ENCODE measurements around the gene DDX23. TPM values are rescaled to one million over a fixed set of nuclear protein-coding genes. Genes with fewer than 3 reads are reported as not detected.
A peak's percentile ranks its signal among the peaks of the same experiment; 100 is the strongest.

The DDX23 gene
- total RNA-seq, 4 donors from 2014 or later, result 68.0 to 143 (median 104) TPM

DNA sequence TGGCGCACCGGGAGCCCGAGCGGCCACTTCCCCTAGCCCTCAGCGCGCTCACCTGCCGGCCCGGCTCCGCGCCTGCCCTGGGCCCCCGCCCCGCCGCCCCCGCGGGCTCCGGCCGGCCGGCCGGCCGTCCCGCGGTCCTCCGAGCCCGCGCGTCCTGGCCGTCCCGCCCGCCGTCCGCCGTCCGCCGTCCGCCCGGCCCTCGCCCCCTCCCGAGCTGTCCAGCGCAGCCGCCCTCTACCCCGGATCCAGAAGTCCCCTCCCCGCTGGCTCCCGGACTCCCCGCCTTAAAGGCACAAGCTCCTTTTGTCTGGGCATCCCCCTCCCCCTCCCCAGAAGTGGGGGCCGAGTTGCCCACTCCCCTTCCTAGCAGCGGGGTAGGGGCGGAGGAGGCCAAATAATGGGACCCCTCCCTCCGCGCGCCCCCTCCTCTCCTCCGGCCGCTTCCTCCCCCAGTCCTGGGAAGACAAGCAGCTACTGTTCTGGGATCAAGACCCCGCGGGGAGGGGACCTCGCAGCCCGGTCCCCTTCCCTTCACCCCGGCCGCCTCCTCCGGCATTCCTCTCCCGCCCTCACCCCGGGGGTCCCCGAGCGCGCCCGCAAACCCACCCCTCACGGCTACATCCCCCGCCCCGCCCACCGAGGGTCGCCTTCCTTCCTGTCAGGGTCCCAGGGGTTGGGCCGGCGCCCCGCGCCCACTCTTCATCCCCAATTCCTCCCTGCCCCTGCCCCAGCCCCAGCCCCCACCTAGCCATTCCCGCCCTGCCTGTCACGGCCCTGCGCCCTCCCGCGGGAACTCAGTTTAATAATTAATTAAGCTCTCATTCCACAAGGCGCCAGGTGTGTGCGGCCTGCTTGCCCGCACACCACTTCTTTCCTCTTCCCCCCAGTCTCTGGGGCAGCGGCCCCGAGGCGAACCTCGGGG lies 62.8 kb downstream of the DDX23 start, which contains the start of gene ADCY6:
Gene ADCY6, minus strand, starts transcription at position 236 of the 922 bp plus-strand sequence. CDS start 5,655 bp downstream, outside the sequence.
- Histone ChIP-seq H3K27ac (peak within 1 kb of the TSS; percentile 61 to 97 (median 92)), H3K4me3 (peak within 1 kb of the TSS; percentile 51 to 96 (median 81)), H3K36me3 (no peaks in the 10 kb centered on the region), H3K27me3 (no peaks in the 10 kb centered on the region), H3K9me3 (no peaks in the 10 kb centered on the region), H3K4me1 (peaks cover 0 to 26% (median 6%) of the 10 kb centered on the region in 4 donors)
- TF ChIP-seq CTCF (IDR thresholded peaks at IDR 0.05), result no peak
- peak; percentile 26 to 36 for TF ChIP-seq POLR2A (IDR thresholded peaks at IDR 0.05)
- DNase-seq, result peak in 2 of 3 donors; percentile 87 to 91

- Histone ChIP-seq H3K27me3 (no peaks in the 10 kb centered on the region), H3K4me3 (peak overlapping the region; percentile 51 to 96 (median 81)), H3K27ac (peak overlapping the region; percentile 61 to 97 (median 92)), H3K9me3 (no peaks in the 10 kb centered on the region), H3K4me1 (peaks cover 0 to 26% (median 6%) of the 10 kb centered on the region in 4 donors), H3K36me3 (no peaks in the 10 kb centered on the region)
- DNase-seq, result no peak
- TF ChIP-seq POLR2A (IDR thresholded peaks at IDR 0.05) (no peak), CTCF (IDR thresholded peaks at IDR 0.05) (no peak)
Measured at GRCh38 chr12:48788524-48788853, 63.5 kb downstream of the DDX23 start.

DNA sequence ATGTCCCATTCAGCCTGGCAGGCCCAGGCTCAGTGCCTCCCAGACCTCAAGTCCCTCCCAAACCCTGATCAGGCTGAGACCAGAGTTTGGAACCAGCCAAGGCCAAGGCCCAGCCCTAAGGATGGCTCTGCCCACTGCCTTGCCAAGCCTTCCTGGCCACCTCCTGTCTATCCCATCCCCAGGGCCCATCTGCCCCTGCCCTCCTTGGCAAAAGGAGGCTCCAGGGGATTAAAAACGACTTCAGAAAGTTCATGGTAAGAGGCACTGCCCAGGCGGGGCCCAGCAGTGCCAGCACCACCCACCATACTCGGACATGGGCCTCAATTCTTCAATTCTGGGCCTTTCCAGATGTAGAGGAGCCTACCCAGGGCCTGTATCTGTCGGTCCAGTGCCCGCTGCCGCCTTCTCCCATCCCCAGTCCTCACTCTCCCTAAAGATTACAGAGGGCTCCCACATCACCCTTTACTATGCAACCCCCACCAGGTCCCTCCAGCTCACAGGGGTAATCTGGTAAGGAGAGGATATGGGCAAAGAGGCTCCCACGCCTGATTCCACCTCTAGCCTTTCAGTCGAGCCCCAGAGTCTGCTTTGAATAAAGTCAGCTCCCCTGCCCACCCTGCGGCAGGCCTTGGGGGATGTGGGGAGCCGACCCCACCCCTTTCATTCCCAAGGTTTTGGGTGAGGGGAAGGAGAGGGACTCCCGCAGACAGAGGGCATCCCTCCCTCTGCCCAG lies 64.0 kb downstream of the DDX23 start:
- Histone ChIP-seq H3K27me3 (no peaks in the 10 kb centered on the region), H3K4me3 (peak overlapping the region; percentile 51 to 96 (median 81)), H3K36me3 (peaks cover 0 to 5% (median 0%) of the 10 kb centered on the region in 3 donors), H3K27ac (peak overlapping the region; percentile 1 to 97 (median 92)), H3K9me3 (no peaks in the 10 kb centered on the region), H3K4me1 (peaks cover 0 to 30% (median 6%) of the 10 kb centered on the region in 4 donors)
- TF ChIP-seq POLR2A (IDR thresholded peaks at IDR 0.05), result no peak
- no peak for TF ChIP-seq CTCF (IDR thresholded peaks at IDR 0.05)
- DNase-seq, result peak in 1 of 3 donors; percentile 54

DNA sequence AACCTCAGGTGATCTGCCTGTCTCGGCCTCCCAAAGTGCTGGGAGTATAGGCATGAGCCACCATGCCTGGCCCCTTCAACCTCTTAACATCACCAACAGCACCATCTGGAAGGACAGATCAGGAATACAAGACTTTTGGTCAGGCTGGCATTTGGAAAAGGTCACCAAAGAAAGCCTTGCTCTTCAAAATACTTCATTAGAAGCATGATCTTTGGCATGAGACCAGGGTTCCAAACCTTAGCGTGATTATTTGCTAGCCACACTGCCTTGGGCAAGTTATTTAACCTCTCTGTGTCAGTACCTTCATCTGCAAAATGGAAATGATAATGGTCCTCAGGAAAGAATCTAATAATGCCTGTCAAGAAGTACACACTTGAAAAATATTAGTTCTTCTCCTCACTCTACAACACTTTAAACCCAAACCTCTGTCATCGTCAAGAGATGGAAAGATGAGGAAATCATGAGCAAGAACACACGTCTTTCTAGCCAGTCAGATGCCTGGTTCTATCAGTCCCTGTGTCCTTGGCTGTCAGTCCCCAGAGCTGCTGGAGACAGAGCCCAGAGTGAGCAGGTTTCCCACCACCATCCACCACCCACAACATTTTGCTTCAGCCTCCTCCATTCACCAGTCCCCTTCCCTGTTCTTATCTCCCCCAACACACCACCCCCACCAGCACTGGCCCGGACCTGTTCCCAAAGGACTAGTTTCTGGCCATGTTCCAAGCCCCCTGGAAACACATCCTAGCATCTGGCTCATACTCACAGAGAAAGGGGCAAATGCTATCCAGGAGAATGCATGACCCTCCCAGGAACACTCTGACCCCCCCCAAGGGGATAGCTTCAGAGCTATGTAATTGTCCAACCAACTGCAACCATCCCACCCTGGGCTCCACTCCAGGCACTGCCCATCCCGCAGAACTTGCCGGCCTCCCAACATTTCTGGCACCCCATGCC lies 65.1 kb downstream of the DDX23 start:
- no peak for DNase-seq
- Histone ChIP-seq H3K9me3 (no peaks in the 10 kb centered on the region), H3K27me3 (no peaks in the 10 kb centered on the region), H3K36me3 (peaks cover 0 to 13% (median 0%) of the 10 kb centered on the region in 3 donors), H3K4me3 (peak overlapping the region in 2 of 4 donors; percentile 91 to 96), H3K27ac (peak overlapping the region in 2 of 4 donors; percentile 91 to 97), H3K4me1 (peaks cover 0 to 41% (median 6%) of the 10 kb centered on the region in 4 donors)
- TF ChIP-seq CTCF (IDR thresholded peaks at IDR 0.05), result no peak
- TF ChIP-seq POLR2A (IDR thresholded peaks at IDR 0.05), result no peak

DNA sequence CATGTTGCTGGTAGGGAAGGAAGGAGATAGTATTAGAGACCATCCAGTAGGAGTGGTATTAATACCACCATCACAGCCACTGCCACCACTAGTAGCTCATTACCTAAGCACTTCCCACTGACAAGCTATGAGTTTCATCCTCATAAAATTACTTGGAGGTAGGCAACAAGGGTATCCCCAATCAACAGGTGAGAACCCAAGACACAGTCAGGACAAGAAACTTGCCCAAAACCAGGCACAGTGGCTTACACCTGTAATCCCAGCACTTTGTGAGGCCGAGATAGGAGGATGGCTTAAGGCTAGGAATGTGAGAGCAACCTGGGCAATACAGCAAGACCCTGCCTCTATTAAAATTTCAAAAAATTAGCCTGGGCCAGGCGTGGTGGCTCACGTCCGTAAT lies 68.5 kb downstream of the DDX23 start:
- no peak overlapping the region for H3K27ac ChIP-seq
- peaks cover 0 to 55% (median under 1%) of the 10 kb centered on the region in 4 donors for H3K4me1 ChIP-seq
- H3K27me3 ChIP-seq, result no peaks in the 10 kb centered on the region
- H3K36me3 ChIP-seq, result peaks cover 0 to 13% (median 0%) of the 10 kb centered on the region in 3 donors
- H3K4me3 ChIP-seq, result no peak overlapping the region
- no peak for TF ChIP-seq CTCF (IDR thresholded peaks at IDR 0.05)
- no peak for TF ChIP-seq POLR2A (IDR thresholded peaks at IDR 0.05)
- no peak for DNase-seq
- H3K9me3 ChIP-seq, result no peaks in the 10 kb centered on the region

Measured in Peyer's patch (tissue), 4 donors.